C4-2B (cell line): ENCODE data around the gene UMAD1.

Experiments used
- H3K27ac ChIP-seq: fragments of 450-650 bp; 2 replicates; pipeline ENCODE4 v1.5.1; 2017
- CTCF ChIP-seq: fragments of 450-650 bp; conservative IDR thresholded peaks from 2 replicates; pipeline ENCODE4 v1.5.1; 2017; ENCODE audit warnings: mild to moderate bottlenecking
- ZFX ChIP-seq: fragments of 450-650 bp; IDR thresholded peaks from 2 replicates; pipeline ENCODE4 v1.6.1; 2017

The UMAD1 gene

GRCh38 chr7:7707246-7707645 lies 66.7 kb downstream of the UMAD1 start:
- TF ChIP-seq ZFX (no peak), CTCF (no peak)
- no peak overlapping the region for H3K27ac ChIP-seq

- H3K27ac ChIP-seq, result no peak overlapping the region
- no peak for TF ChIP-seq ZFX
- no peak for TF ChIP-seq CTCF
Observed at GRCh38 chr7:7707806-7708205, 67.3 kb downstream of the UMAD1 start.

GRCh38 chr7:7709291-7709690 lies 68.7 kb downstream of the UMAD1 start:
- TF ChIP-seq ZFX (no peak), CTCF (no peak)
- no peak overlapping the region for H3K27ac ChIP-seq

- no peak overlapping the region for H3K27ac ChIP-seq
- TF ChIP-seq ZFX (no peak), CTCF (no peak)
Observed at GRCh38 chr7:7710469-7710868, 69.9 kb downstream of the UMAD1 start.

- TF ChIP-seq CTCF, result no peak
- TF ChIP-seq ZFX, result no peak
- no peak overlapping the region for H3K27ac ChIP-seq
Observed at GRCh38 chr7:7713730-7714129, 73.2 kb downstream of the UMAD1 start.

GRCh38 chr7:7718492-7718891 lies 77.9 kb downstream of the UMAD1 start, which contains the start of gene RPA3:
Gene RPA3 (minus strand): TSS chr7:7718607. CDS start chr7:7640418, 78,189 bp downstream.
- no peak within 1 kb of the TSS for H3K27ac ChIP-seq
- TF ChIP-seq CTCF, result no peak
- no peak for TF ChIP-seq ZFX

GRCh38 chr7:7719236-7719635 lies 78.7 kb downstream of the UMAD1 start:
- no peak for TF ChIP-seq CTCF
- no peak for TF ChIP-seq ZFX
- no peak overlapping the region for H3K27ac ChIP-seq
